Measurements from ENCODE around the gene SLC4A2.

SLC4A2 gene

DNA sequence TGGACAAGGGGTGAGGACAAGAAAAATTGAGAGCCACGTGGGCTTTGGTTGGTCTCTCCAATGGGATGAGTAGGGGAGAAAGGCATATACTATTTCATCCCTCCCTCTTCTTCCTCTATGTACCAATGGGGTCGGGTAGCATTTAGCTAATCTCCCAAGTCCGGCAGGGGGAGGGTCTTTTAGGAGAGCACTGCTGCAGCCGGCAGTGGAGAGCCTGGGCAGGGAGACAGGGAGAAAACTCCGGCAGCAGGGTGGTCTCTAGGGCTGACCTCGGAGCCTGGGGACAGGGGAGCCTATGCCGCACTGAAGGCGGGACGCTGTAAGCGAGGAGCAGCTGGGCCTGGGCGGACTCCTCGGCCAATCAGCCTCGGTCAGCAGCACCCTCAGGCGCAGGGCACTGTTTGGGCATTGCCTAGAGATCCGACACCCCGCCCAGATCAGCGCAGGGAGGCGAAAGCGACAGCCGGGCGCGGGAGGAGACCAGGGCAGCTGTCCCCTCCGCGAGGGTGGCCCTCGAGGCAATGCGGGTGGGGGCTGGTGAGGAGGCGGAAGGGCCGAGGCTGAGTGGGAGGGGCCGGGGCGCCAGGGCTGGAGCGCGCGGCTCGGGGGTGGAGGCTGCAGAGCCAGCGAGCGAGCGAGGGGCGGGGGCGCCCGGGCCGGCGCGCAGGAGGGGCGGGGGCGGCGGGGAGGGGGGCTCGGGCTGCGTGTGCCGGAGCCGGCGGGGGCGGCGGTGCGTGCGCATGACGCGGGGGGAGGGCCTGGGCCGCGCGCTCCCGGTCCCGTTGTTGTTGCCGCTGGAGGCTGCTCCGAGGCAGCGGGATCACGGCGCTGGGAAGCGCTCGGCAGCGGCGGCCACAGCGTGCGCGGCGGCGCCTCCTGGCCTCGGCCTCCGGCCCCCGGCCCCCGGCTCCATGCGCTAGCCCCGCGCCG lies 26.6 kb downstream of the SLC4A2 start, which contains the start of gene AGAP3:
TSS of gene AGAP3 (plus strand) at position 785 of the 930 bp plus-strand sequence. CDS start 267 bp downstream, outside the sequence.
- DNase-seq: peak; percentile 66
- in situ Hi-C loops (cut with MboI; ENCODE audit: low pct_unique_long_range_greater_than_20kb, low sequenced_read_pairs): no loop called here

DNA sequence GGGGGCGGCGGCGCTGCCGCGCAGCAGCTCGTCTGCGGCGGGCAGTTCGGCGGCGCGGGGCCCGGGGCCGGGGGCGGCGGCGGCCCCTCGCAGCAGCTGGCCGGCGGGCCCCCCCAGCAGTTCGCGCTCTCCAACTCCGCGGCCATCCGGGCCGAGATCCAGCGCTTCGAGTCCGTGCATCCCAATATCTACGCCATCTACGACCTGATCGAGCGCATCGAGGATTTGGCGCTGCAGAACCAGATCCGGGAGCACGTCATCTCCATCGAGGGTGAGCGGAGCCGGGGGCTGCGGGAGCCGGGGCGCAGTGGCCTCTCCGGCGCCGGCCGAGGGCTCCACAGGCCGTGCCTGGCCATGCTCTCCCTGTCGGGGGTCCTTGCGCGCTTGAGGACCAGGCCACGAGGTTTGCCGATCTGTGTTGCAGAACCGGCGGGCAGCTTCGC lies 27.4 kb downstream of the SLC4A2 start:
- no peak for DNase-seq
- in situ Hi-C loops (cut with MboI; ENCODE audit: low pct_unique_long_range_greater_than_20kb, low sequenced_read_pairs): no loop called here

DNA sequence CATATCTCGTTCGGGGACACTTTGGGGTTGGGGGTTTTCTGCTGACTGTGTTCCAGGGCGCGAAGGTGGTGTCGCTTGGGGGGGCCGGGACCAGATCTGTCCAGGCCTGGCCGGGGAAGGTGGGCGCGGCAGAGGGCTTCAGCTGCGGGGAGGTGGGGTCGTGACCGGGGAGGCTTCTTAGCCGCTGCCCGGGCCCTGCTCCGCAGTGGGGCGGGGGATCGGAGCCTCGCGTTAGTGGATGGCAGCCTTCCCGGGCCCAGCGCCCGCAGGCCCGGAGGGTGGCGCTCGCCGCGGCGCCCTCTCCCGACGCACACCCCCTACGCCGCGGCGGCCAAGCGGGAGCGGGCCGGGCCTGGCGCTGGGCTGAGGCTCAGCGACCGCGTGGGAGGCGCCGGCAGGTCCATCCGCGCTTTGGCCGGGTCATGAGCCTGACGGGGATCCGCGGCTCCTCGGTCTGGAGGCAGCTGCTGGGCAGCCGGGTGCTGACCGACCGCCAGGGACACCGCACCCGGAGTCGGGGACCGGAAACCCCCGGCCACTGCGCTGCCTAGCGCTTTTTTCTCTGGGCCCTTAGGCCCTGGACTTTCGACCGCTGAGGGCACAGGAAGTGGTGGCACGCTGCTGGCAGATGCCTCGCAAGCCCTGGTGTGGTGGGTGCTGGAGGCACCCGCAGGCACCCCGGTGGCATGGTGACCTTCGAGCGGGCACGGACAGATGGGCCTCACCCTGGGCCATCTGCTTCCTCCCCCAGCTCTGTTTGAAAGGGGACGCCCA lies 28.0 kb downstream of the SLC4A2 start:
- peak; percentile 38 for DNase-seq
- in situ Hi-C loops (cut with MboI; ENCODE audit: low pct_unique_long_range_greater_than_20kb, low sequenced_read_pairs): no loop called here

DNA sequence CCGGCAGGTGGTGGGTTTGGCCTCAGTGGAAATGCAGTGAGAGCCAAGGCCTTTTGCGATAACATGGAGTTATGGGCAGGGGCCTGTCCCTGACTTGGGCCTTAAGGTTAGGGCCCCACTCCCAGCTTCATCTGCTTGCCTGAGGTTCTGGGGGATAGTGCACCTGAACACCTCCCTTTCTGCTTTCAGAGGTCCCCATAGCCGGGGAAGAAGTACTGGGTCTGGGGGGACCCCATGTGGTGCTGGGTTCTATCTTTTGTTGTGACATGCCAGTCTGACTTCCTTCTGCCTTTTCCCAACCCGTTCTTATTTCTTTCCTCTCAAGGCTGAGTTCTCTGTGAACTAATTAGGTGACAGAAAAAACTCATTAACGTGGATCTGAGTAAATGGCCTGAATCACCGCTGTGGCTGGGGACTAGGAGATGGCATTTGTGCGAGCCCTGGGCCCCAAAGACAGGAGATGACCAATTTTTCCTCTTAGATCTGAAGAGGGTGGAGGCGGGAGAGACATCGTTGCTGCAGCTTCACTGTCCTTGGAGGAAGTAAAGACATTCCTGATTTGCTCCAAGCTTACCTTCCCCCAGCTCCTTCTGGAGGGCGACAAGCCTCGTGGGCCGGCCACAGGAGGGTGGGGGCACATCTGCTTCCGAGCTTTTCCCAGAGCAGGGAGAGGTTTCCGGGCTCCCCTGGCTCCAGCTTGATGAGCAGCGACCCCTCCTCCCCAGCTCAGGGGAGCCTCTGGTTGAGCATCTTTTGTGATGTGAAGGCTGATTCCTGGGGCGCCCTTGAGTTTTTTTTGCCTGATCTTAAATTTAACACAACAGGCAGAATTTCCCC lies 28.8 kb downstream of the SLC4A2 start:
- DNase-seq: peak; percentile 41
- in situ Hi-C loops (cut with MboI; ENCODE audit: low pct_unique_long_range_greater_than_20kb, low sequenced_read_pairs): no loop called here

DNA sequence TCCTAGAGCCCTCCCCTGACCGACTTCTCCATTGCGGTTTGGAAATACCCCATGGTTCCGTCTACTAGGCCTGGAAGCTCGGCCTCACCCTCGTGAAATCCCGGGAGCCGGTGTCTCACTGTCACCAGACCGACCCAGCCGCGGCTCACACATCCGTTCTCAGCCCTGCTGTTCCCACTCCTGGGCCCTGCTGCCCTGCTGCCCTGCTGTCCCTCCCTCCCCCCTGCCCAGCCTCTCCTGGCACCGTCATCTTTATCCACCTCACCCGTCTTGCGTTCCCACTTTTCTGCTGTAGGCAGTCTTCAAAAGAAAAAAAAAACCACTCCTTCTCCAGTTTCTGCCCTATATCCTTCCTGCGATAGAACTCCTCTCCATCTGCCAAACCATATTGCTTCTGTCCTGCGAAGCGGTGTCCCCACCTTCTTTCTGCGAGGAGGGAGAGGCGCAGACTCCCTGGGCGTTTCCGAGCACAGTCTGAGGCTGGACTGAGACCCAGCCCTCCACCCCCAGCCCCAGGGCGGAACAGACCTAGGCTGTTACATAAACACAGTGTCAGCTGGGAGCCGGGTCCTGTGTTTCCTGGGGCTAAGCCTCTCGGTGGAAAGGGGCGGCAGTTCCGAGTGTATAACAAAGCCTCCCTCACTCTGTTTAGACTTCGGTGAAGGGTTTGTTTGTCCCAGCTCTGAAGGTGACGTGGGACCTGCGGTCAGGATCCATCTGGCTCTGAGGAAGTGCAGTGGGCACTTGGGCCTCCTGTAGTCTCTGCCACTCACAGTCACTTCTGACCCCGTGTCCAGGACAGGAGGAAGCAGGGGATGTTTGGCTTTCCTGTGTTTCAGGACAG lies 29.7 kb downstream of the SLC4A2 start:
- peak; percentile 73 for DNase-seq
- in situ Hi-C loops (cut with MboI; ENCODE audit: low pct_unique_long_range_greater_than_20kb, low sequenced_read_pairs): no loop called here

DNA sequence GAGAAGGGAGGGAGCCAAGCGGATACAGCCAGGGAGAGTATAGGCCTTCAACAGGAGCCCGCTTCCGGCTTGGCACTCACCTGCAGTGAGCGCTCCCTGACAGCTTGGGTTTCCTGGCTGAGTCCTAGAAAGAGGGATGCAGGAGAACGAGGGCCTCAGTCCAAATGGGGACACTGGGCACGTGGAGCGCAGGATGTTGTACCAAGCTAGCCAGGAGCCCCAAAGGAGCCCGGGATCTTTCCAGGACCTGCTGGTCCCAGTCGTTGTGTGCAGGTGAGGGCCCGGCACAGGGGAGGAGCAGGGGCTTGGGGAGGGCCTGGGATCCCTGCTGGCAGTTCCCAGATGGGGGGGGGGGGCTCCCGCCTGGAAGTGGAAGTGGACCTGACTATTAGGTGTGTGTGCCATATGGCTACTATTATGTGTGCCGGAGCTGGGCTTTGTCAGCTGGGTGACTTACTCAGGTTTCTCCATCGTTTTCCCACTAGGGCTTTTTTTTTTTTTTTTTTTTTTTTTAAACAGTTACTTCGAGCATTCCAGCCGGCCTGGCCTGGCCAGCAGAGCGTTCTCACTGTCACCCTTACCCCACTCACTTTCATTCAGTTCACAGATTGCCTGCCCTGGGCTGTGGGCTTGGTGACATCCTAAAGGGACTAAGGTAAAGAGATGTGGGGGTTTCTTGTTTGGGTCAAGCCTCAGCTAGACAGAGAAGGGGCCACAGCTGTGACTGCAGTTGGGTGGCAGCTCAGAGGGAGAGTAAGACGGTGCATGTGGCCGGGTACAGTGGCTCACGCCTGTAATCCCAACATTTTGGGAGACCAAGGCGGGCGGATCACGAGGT lies 30.7 kb downstream of the SLC4A2 start:
- in situ Hi-C loops (cut with MboI; ENCODE audit: low pct_unique_long_range_greater_than_20kb, low sequenced_read_pairs): no loop called here
- DNase-seq: no peak

GRCh38 chr7:151091003-151091402 lies 31.6 kb downstream of the SLC4A2 start:
- DNase-seq: no peak
- in situ Hi-C loops (cut with MboI; ENCODE audit: low pct_unique_long_range_greater_than_20kb, low sequenced_read_pairs): no loop called here

GRCh38 chr7:151091431-151091830 lies 32.0 kb downstream of the SLC4A2 start:
- in situ Hi-C loops (cut with MboI; ENCODE audit: low pct_unique_long_range_greater_than_20kb, low sequenced_read_pairs): no loop called here
- no peak for DNase-seq

- in situ Hi-C loops (cut with MboI; ENCODE audit: low pct_unique_long_range_greater_than_20kb, low sequenced_read_pairs): no loop called here
- no peak for DNase-seq
Observed at GRCh38 chr7:151091988-151092387, 32.6 kb downstream of the SLC4A2 start.

DNA sequence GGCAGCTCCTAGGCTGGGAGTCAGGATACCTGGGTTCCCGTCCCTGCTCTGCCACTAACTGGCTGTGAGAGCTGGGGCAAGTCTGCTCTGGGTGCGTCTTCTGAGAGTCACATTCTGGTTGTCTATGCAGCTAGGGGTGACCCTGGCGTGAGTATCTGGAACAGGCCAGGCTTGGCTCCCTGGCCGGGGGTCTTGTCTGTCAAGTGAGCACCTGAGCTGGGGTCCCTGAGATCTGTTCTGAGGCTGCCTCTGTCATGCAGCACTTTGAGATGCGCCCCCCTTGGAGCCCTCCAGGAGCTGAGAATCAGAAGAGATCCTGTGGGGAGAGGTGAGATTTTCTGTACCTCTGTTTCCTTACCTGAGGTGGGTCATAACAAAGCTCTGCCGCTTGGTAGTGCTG lies 34.4 kb downstream of the SLC4A2 start:
- in situ Hi-C loops (cut with MboI; ENCODE audit: low pct_unique_long_range_greater_than_20kb, low sequenced_read_pairs): no loop called here
- no peak for DNase-seq

DNA sequence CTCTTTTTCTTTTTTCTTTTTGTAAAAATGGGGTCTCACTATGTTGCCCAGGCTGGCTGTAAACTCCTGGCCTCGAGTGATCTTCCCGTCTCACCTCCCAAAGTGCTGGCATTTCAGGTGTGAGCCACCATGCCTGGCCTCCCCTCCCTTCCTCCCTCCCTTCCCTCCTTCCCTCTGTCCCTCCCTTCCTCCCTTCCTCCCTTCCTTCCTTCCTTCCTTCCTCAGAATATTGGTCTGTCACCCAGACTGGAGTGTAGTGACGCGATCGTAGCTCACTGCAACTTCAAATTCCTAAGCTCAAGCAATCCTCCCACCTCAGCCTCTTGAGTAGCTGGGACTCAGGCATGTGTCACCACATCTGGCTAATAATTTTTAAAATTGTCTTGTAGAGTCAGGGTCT lies 35.3 kb downstream of the SLC4A2 start:
- in situ Hi-C loops (cut with MboI; ENCODE audit: low pct_unique_long_range_greater_than_20kb, low sequenced_read_pairs): no loop called here
- no peak for DNase-seq

DNA sequence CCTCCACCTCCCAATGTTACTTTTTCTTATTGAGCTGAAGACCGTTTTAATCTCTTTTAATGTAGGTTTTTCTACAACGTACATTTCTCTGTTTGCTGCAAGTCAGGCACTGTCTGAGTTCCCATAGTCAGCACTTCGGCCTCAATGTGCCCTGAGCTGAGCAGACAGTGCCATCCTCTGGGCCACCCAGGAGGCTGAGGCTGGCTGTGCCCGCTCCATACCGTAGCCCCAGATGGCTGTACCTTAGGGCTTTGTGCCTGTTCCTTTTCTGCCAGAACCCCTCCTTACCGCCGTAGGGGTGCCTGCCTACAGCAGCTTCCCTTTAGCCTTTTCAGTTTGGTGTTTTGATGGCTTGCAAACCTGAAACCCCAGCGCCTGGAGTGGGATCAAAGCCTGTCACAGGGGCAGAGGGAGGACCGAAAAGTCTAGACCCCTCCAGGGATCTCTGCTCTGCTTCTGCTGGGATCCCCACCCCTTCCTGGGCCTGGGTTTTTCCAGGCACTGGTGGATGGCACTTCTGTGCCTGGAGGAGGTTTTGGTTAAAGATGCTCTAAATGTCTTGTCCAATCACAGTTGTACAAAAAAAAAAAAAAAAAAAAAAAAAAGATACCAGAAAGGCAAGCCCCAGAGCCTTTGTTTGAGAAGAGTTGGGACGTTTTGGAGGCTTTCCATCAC lies 35.9 kb downstream of the SLC4A2 start:
- in situ Hi-C loops (cut with MboI; ENCODE audit: low pct_unique_long_range_greater_than_20kb, low sequenced_read_pairs): no loop called here

DNA sequence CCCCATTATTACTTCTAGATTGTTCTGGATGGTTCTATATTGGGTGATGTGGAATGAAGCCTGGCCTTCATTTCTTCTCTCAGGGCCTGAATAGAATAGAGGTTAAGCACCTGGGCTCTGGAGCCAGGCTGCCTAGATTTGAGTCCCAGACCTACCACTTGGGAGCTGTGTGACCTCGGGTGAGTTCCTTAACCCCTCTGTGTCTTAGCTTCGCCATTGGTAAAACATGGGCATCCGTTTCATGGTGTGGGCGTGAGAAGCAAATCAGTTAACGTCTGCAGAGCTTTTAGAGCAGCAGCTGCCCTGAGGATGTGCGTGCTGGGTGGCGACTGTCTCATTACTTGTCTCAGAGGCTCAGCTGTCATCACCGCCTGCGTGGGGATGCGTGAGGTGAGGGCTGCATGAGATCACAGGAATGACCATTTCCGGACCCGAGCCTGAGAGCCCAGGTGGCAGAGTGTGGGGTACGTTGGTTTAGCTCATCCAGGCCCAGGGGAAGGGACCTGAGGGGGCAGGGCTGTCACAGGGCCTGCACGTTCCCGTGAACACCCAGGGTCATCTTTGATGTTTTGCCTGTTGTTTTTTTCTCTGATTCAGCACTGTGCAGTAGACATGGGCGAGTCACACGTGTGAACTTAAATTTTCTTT lies 36.6 kb downstream of the SLC4A2 start:
- no peak for DNase-seq
- in situ Hi-C loops (cut with MboI; ENCODE audit: low pct_unique_long_range_greater_than_20kb, low sequenced_read_pairs): no loop called here

More for the DNA sequence above, 35.9 kb downstream of the SLC4A2 start:
- DNase-seq: no peak

DNA sequence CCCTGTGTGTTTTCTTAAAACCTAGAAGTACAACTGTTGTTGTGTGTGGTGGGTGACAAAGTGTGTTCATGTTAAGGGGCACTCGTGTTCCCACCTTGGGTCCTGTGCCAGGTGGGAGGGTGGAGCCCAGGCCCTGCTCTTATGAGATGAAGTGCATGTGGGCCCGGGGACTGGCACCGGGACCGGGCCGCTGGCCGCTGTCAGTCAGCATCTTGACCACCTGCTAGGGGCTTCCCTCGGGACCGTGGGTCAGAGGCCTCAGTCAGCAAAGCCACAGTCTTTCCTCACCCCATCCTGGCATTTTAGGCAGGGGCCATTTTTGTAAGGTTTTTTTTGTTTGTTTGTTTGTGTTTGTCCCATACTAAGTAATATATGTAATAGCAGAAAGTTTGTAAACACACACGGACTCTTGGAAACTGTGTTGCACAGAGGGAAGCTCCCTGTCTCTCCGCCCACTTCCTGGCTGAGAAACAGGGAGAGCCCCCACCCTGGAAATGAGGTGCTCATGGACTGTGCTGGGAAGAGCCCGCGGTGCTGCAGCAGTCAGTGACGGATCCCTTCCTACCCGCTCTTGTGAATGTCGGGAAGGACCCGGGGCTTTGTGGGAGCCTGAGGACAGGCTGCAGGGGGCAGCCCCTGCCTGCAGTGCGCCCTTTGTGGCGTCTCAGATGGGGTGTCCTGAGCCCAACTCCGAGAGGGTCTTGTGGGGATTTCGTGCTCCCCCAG lies 40.3 kb downstream of the SLC4A2 start:
- in situ Hi-C loops (cut with MboI; ENCODE audit: low pct_unique_long_range_greater_than_20kb, low sequenced_read_pairs): no loop called here
- no peak for DNase-seq

GRCh38 chr7:151100921-151101320 lies 41.5 kb downstream of the SLC4A2 start:
- in situ Hi-C loops (cut with MboI; ENCODE audit: low pct_unique_long_range_greater_than_20kb, low sequenced_read_pairs): no loop called here
- DNase-seq: no peak
